Adrenal gland (tissue), 5 donors: ENCODE data around the gene CAMKMT.

ENCODE experiments used
- CTCF ChIP-seq, 6 experiments: fragments of 450-650 bp in 4 of 6; fragments of 200-600 bp in 2 of 6; sonication (generic) in 1 of 6; IDR thresholded peaks; 1 replicate in 5 of 6; 2 replicates in 1 of 6; pipeline versions ENCODE4 v1.5.1 to v1.8.0; 2016 to 2021; ENCODE audit warnings: antibody characterized with exemption in 6 of 6, mild to moderate bottlenecking in 2 of 6, moderate library complexity in 1 of 6
- POLR2A ChIP-seq, 2 donors: fragments of 450-650 bp; IDR thresholded peaks; one replicate each; pipeline ENCODE4 v1.6.1; 2017; ENCODE audit warnings: antibody characterized with exemption in 2 of 2, mild to moderate bottlenecking in 2 of 2, moderate library complexity in 1 of 2
- donor health status: DM: no; HTN: no; CAD: no.

- TF ChIP-seq POLR2A (IDR thresholded peaks at IDR 0.05) = no peak
- no peak for TF ChIP-seq CTCF (IDR thresholded peaks at IDR 0.05)
Measured at GRCh38 chr2:44448860-44449527, 87.2 kb downstream of the CAMKMT start.
